Skeletal muscle cell (primary cell): ENCODE results near the gene NFX1.
"Not testable (repeated sequence)": the region's sequence is repeated elsewhere in the genome, so short reads cannot be mapped to it uniquely, and the experiment has no call there.

Experiments used
- DNase-seq: peaks from one replicate; pipeline ENCODE4 v3.0.0-alpha.2; 2010; ENCODE audit warnings: low read depth
- H3K4me3 ChIP-seq: 2 replicates; pipeline ENCODE4 v1.5.1; 2011; ENCODE audit warnings: low read depth, mild to moderate bottlenecking, control low read depth, low read length, moderate library complexity

NFX1 gene

DNA sequence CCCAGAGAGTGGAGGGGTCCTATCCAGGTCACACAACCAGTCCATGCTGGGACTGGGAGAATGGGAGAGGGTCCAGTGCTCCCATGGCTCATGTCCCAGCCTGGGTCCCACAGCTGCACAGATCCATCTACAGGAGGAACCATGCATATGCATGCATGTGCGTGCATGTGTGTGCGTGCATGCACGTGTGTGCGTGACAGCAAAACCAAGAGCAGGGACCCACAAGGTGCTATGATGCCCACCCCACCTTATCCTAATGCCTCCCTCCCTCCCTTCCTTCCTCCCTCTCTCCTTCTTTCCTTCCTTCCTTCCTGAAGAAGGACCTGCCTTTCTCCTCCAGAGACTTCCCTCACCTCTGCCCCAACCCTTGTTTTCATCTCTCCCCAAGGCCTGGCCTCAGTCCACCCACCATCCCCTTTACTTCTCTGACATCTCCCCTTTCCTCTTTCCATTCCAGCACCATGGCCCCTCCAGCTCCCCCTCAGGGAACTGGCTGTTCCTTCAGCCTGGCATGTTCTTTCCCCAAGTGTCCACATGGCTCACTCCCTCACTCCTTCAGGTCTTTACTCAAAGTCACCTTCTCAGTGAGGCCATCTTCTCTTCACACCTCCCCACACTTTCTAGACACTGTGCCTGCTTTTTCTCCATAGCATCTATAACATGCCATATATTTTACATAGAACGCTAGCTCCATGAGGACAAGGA, 90.2 kb downstream of the NFX1 start:
- H3K4me3 ChIP-seq = no peak overlapping the region
- no peak for DNase-seq

DNA sequence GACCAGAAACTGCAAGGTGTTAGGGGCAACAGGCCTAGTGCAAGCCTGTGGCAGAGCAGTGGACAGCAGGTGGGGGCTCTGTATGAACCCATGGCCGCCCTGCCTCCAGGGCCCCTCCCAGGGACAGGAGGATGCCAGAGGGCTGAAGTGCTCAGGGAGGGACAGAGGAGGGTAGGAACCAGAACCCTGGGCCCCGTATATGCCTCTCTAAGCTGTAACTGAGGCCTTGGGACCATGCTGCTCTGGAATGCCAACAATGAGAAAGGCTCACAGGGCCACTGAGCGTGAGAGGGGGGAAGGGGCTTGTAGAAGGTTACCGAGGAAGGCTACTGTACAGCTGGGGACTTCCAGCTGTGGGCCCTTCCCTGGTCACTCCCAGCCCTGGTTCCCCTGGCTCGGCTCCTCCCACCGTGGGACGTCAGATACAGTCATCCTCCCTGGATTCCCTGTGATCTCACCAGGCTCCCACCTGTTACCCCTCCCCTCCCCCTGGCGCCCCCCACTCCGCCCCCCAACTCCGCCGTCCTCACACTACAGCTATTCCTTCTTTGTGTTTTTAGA, 91.0 kb downstream of the NFX1 start:
- DNase-seq = no peak

DNA sequence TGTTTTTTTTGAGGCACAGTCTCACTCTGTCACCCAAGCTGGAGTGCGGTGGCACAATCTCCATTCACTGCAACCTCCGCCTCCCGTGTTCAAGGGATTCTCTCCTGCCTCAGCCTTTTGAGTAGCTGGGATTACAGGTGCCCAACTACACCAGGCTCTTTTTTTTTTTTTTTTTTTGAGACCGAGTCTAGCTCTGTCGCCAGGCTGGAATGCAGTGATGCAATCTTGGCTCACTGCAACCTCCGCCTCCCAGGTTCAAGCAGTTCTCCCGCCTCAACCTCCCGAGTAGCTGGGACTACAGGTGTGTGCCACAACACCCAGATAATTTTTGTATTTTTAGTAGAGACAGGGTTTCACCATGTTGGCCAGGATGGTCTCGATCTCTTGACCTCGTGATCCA, 92.1 kb downstream of the NFX1 start:
- not testable (repeated sequence) for H3K4me3 ChIP-seq, DNase-seq

More for the DNA sequence above, 91.0 kb downstream of the NFX1 start:
- no peak overlapping the region for H3K4me3 ChIP-seq

DNA sequence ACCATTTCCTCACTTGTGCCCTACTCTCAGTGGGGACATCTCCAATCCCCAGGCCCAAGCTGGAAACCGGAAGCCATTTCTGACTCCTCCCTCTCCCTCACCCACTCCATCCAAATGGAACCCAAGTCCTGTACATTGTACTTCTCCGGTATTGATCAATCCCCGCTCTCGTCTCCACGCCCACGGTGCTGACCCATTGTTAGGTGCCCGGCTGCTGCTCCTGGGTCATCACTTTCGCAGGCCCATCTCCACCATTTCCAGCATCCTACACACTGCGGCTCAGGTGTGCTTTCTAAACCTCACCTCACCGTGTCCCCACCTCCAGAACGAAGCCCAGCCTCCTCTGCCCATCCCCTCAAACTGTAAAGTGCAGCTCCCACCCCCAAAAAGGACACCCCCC, 93.1 kb downstream of the NFX1 start:
- DNase-seq, H3K4me3 ChIP-seq: not testable (repeated sequence)

DNA sequence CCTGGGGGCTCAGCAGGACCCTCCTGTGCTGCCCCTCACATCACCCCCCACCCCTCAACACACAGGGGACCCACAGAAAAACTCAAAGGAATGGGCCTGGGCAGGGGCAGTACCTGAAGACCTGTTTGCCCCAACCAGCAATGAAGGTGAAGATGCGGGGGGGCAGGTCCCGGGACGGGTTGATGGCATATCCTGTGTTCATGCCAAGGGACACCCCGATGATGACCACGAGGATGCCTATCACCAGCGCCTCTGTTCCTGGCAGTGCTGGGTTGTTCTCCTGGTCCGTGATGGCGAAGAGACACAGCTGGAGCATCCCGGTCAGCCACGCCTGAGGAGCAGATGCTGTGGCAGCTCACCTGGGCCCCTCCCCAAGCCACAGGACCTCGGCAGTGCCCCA, 95.2 kb downstream of the NFX1 start:
- DNase-seq, H3K4me3 ChIP-seq: not testable (repeated sequence)

DNA sequence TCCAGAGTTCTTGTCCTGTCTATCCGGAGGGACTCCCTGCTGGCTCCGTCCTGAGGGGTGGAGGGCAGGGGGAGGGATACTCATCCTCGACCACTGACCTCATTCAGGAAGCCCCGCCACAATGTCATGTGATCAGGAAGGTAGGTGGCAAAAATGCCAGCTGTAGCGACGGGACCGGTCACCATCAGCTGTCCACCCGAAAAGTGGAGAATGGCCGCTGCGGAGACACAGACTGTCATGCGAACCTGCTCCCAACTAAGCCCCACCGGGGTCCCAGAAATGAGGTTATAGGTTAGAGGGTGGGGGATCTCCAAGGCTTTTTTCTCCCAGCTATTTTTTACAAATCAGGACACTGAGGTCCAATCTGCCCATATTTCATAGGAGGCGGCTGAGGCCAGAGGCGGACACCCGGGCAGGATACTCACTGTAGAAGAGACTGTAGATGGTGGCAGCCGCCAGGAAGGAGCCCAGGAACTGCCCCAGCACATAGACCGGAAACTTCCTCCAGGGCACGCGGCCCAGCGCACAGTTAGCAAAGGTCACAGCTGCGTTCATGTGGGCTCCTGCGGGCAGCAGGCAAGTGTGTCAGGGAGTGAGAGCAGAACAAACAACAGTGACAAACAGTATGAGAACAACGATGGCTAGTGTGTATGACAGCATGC, 95.8 kb downstream of the NFX1 start:
- not testable (repeated sequence) for DNase-seq, H3K4me3 ChIP-seq

DNA sequence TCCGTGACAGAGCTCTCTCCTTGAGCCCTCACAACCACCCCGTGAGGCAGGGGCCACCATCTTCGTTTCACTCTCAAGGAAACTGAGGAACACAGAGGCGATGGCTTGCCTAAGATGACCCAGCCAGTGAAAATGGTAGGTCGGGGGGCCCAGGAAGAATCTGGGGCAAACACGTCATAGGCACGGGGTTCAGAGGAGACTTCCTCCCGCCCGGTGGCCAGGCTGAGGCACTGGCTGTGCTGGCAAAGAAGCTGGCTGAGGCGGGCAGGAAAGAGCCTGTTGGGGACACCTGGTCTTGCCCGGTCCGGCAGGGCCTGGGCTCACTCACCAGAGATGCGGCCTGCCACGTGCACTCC, 96.3 kb downstream of the NFX1 start:
- not testable (repeated sequence) for DNase-seq, H3K4me3 ChIP-seq

DNA sequence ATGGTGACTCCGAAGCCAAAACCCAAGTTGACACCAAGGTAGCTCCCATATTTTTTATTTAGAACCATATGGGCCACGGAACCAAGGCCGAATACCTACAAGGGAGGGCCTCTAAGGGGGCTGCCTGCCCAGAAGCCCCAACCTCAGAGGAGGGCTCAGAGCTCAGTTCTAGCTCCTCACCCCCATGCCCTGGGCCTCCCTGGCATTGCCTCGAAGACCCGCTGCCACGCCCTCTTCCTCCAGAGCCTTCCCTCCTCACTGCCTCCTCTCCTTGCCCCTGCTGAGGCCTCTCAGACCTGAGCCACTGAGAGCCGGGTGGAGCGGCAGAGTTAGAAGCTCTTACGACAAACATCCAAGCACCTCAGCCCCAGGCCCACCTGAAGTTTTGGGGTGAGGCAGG, 96.7 kb downstream of the NFX1 start:
- not testable (repeated sequence) for DNase-seq, H3K4me3 ChIP-seq

DNA sequence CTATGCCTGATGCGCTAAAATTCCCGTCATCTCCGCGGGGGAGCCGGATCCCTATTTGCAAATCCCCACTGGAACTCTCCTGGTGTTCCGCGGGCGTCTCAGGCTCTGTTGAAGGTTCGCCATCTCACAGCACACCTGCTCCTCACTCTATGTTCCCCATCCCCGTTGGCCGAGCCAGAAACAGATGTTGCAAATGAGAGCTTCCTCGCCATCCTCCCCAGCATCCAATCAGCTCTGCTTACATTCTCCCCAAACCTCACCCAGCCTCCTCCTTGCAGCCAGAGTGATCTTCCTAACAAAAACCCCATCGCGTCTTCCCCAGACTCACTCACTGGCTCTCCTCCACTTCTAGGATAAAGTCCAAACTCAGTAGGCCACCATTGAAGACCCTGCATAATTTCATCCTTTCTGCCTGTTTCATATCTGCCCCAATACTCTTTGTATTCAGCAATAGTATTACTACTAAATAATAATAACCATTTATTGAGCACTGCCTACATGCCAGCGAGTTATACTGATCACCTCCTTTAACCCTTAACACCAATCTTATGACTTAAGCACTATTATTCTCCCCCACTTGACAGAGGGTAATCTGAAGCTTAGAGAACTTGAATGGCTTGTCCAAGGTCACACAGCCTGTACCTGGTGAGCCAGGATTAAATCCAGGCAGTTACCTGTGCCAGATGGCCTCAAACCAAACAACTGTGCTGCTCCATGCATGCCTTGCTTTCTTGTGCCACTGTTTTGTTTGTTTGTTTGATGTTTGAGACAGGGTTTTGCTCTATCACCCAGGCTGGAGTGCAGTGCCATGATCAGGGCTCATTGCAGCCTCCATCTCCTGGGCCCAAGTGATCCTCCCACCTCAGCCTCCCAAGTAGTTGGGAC, 98.0 kb downstream of the NFX1 start:
- no peak for DNase-seq
- H3K4me3 ChIP-seq = no peak overlapping the region

DNA sequence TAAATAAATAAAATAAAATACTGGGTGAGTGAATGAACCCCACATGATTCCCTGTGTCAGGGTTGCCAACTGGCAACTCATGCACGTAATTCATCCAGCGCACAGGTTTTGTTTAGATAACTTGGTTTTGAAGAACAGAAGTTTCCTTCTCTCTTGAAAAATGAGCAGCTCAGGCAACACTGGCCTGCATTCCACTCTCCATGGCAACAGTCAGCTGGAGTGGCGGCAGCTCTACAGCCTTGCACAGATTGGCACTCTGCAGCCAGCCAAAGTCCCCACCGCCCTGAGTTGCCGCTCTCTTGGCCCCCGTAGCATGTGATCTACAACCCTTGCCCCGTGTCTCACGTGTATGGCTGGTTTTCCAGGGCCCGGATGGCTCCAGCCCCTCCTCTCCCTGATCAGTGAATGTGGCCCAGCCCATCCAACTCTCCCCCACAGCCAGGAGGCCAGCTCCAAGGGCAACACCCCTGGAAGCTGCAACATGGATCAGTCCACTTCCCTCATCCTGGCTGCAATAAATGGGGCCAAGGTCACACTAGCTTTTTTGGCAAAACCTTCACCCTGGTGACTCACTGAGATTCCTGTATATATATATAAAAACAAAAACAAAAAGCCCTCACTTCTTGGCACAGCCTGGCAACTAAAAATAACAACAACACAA, 100.9 kb downstream of the NFX1 start:
- DNase-seq = peak; percentile 92
- H3K4me3 ChIP-seq = not testable (repeated sequence)

DNA sequence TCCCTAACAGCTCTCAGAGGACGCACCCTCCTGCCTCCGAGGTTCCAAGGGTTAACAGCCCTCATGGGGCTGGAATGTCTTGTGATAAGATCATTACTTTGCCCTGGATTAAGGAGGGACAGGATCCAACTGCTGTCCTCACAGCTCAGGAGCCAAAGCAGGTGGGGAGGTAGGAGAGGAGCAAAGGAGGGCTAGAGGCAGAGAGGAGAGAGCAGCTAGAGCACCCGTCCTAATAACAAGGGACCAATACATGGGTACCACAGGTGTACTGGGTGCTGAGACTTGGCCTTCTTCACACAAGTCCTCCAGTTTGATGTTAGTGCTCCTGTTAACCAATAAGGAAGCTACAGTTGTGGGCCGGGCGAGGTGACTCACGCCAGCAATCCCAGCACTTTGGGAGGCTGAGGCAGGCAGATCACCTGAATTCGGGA, 102.3 kb downstream of the NFX1 start:
- DNase-seq, H3K4me3 ChIP-seq: not testable (repeated sequence)

DNA sequence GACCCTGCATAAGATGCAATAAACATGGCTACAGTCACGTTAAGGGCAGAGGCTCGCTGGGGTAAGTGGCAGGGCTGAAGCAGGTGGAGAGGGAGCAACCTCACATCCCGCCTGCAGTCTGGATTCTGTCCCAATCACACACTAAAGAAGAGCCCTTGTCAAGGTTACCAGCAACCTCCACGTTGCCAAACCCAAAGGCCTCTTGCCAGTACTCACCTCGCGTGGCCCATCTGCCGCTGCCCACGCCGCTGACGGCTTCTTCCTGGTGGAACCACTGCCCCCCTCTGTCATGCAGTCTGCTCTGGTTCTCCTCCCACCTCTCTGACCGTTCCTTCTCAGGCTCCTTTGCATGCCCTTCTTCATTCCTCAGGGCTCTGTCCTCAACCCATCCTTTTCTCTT, 103.3 kb downstream of the NFX1 start:
- no peak overlapping the region for H3K4me3 ChIP-seq
- no peak for DNase-seq

DNA sequence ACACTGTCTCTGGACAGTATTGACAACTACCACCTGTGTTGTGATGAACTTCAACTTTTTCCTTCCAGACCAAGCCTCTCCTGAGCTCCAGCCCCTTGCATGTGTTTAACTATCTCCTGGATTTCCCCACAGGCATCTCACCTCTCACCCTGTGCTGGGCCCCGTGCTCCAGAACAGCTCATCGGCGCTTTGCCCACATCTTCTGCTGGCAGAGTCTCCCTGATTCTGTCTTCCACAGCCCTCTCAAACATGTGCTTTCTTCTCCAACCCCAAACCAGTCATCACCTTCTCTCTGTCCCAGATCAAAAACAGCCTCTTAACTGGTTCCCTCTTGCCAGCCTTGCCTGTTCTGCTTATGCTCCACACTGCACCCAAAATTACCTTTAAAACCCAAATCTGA, 103.7 kb downstream of the NFX1 start:
- DNase-seq, H3K4me3 ChIP-seq: not testable (repeated sequence)

DNA sequence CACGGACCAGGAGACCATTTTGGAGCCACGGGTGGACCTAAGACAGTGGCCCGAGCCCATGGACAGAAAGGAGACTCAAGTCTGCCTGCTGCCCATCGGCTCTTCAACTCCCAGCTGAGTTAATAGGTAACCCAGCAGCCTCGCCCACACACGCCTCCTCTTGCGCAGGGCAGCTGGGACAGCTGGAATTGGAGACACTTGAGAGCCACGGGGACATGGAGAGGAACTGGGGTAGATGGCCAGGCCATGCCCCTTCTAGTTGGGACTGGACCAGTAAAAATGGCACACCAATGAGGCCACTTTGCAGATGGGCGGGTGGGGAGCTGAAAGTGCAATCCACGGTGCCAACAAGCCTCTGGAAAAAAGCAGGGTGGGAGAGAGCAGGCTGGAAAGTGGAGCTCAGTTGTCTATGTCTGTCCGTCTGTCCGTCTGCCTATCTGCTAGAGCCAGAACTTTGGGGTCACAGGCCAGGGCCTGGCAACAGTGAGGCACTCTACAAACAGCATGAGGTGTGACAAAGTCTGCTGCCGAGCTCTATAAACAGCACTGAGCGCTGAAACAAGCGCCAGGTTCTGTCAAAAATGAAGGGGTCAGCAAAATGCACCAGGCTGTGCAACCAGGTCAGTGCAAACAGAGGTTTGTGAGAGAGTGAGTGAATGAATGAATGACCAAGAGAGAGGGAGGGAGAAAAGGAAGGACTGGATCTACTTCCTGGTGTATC, 105.0 kb downstream of the NFX1 start:
- H3K4me3 ChIP-seq, DNase-seq: not testable (repeated sequence)

DNA sequence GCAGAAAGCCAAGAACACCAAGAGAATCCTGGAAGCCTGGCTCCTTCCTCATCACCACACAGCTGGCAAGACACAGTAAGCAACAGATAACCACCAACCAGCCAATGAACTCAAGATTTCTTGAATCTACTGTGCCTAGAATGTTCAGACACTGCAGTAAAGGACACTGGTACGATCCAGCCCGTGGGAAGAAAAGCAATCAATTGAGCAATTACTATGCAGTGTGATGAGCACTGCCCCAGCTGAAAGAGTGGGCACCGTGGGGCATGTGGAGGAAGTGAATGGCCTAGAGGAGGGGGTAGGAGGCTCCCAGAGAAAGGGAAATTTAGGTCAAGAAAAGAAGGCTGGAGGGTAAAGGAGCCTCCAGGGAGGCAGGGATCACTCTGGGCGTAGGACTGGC, 107.5 kb downstream of the NFX1 start:
- not testable (repeated sequence) for H3K4me3 ChIP-seq, DNase-seq

DNA sequence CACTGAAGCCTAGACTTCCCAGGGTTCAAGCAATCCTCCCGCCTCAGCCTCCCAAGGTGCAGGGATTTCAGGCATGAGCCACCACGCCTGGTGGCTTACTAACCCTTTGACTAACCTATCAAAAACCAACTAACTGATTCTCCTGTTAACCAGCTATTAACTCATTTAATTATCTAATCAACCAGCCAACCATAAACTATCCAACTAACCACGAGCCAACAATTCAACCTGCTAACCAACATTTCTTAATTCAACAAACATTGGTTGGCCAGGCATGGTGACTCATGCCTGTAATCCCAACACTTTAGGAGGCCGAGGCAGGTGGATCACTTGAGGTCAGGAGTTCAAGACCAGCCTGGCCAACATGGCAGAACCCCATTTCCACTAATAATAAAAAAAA, 108.7 kb downstream of the NFX1 start:
- H3K4me3 ChIP-seq, DNase-seq: not testable (repeated sequence)

DNA sequence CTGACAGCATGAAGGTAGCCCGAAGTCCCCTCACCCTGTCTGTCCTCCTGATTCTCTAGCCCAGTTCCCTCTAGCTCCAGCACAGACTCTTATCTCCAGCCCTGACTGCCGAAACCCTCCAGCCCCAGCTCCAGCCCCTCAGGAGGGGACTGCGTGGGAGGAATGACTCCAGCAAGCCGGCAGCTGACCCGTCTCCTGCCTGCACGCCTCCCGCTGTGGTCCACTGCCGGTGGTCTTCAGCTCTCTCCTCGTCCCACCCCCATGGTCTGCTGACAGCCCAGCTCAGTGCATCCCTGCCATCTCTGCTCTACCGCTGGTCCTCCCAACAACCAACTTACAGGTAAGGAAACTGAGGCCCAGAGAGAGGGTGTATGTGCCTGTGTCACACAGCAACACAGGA, 111.5 kb downstream of the NFX1 start:
- not testable (repeated sequence) for DNase-seq, H3K4me3 ChIP-seq

DNA sequence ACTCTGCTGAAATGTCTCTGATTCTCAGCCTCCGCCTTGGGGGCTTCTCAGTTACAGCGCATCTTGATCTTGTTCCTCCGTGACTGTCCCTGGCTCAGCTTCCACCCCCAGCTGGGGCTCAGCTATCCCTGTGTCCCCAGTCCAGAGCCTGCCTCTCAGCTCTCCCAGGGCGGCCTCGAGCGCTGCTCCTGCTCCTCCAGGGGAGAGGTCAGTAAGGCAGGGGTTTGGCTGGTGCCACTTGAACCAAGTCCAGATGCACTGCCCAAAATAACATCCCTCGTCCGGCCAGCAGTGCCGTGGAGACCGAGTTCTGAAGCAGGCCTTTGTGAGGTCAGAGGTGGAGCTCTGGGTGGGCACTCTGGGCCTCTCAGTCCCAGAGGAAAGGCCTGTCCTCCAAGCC, 112.1 kb downstream of the NFX1 start, which contains the start of gene AQP7:
Gene AQP7 (minus strand): TSS at position 198 of the 400 bp plus-strand sequence. CDS start 1,306 bp downstream, outside the sequence.
- not testable (repeated sequence) for DNase-seq, H3K4me3 ChIP-seq
